Endothelial cell of umbilical vein (primary cell): ENCODE measurements around the gene ANGPT4. TPM values are rescaled to one million over a fixed set of nuclear protein-coding genes. Genes with fewer than 3 reads are reported as not detected.

Source experiments
- BruUV-seq: library from RNA; stranded (reverse); fragments of 400-500 nt; replicated peaks from 2 replicates; lab custom pipeline; 2021; lab: Mats Ljungman, UMichigan
- CTCF ChIA-PET: fragments of 300-600, 350-600 bp; sonication (Branson Sonifier 250); formaldehyde crosslinking; loops from one replicate; lab custom pipeline; 2021; ENCODE audit warnings: antibody characterized with exemption, inconsistent platforms; lab: Charles Lee
- POLR2A ChIA-PET: fragments of 300-600, 350-600 bp; sonication (Branson Sonifier 250); formaldehyde crosslinking; loops from one replicate; lab custom pipeline; 2021; ENCODE audit warnings: antibody characterized with exemption, inconsistent platforms; lab: Charles Lee
- DNase-seq: peaks from one replicate; pipeline ENCODE4 v3.0.0-alpha.2; 2011; ENCODE audit warnings: low read depth, low spot score
- FAIRE-seq: peaks from 2 replicates; lab custom pipeline; 2011; peaks lifted over from hg19 to GRCh38; lab: Jason Lieb, UNC
- H2AFZ ChIP-seq: 2 replicates; pipeline ENCODE4 v1.6.0; 2012; ENCODE audit warnings: low read depth, low read length, control low read depth, inconsistent platforms
- H3K27ac ChIP-seq: 2 replicates; pipeline ENCODE4 v1.5.1; 2011; ENCODE audit warnings: low read depth, mild to moderate bottlenecking, control low read depth, low read length, moderate library complexity; ENCODE audit not compliant: insufficient read depth
- H3K27me3 ChIP-seq, 2 experiments: 2 replicates each; pipeline versions ENCODE4 v1.6.0 to v1.6.1; 2011; ENCODE audit warnings: low read length in 2 of 2, mixed read lengths in 1 of 2; ENCODE audit not compliant: control insufficient read depth in 2 of 2, insufficient read depth in 2 of 2
- H3K36me3 ChIP-seq, 2 experiments: 2 replicates in 1 of 2; 3 replicates in 1 of 2; pipeline ENCODE4 v1.5.1; 2011; ENCODE audit warnings: low read length in 2 of 2, mild to moderate bottlenecking in 1 of 2, moderate library complexity in 1 of 2; ENCODE audit not compliant: control insufficient read depth in 2 of 2, insufficient read depth in 2 of 2; ENCODE audit errors: extremely low read depth in 1 of 2
- H3K4me1 ChIP-seq: 3 replicates; pipeline ENCODE4 v1.5.1; 2011; ENCODE audit warnings: mild to moderate bottlenecking, low read length; ENCODE audit not compliant: control insufficient read depth, insufficient read depth; ENCODE audit errors: extremely low read depth
- H3K4me2 ChIP-seq: 2 replicates; pipeline ENCODE4 v1.6.1; 2011; ENCODE audit warnings: low read length, control low read depth, mixed read lengths; ENCODE audit not compliant: insufficient read depth
- H3K4me3 ChIP-seq, 3 experiments: fragments of 200-600 bp in 1 of 3; sonication (generic), shearing (Covaris generic) in 1 of 3; replicated peaks in 1 of 3; 2 replicates each; pipeline ENCODE4 v1.5.1; 2011 to 2016; ENCODE audit warnings: control low read depth in 3 of 3, low read length in 3 of 3, mild to moderate bottlenecking in 2 of 3, inconsistent platforms in 1 of 3, low read depth in 1 of 3, moderate library complexity in 1 of 3; ENCODE audit not compliant: insufficient read depth in 1 of 3
- H3K79me2 ChIP-seq: 2 replicates; pipeline ENCODE4 v1.6.0; 2012; ENCODE audit warnings: low read length, inconsistent platforms; ENCODE audit not compliant: control insufficient read depth, insufficient read depth
- H3K9ac ChIP-seq: replicated peaks from 2 replicates; pipeline ENCODE3; 2011; ENCODE audit warnings: low read length, control low read depth; ENCODE audit not compliant: insufficient read depth; ENCODE audit errors: extremely low read depth
- H3K9me1 ChIP-seq: replicated peaks from 3 replicates; pipeline ENCODE4 v1.6.0; 2011; ENCODE audit warnings: mild to moderate bottlenecking, low read length; ENCODE audit not compliant: control insufficient read depth, insufficient read depth; ENCODE audit errors: extremely low read depth
- H3K9me3 ChIP-seq: replicated peaks from 2 replicates; pipeline ENCODE4 v1.5.1; 2012; ENCODE audit warnings: low read length, inconsistent platforms; ENCODE audit not compliant: control insufficient read depth, insufficient read depth
- H4K20me1 ChIP-seq: replicated peaks from 2 replicates; pipeline ENCODE3; 2011; ENCODE audit warnings: mild to moderate bottlenecking, low read length; ENCODE audit not compliant: control insufficient read depth, insufficient read depth; ENCODE audit errors: extremely low read depth
- CTCF ChIP-seq, 2 donors: IDR thresholded peaks; 1 replicate in 1 of 2; 2 replicates in 1 of 2; pipeline ENCODE4 v1.5.1; 2011; ENCODE audit warnings: low read length in 2 of 2, mild to moderate bottlenecking in 2 of 2, moderate library complexity in 2 of 2, control low read depth in 1 of 2, inconsistent platforms in 1 of 2, low read depth in 1 of 2; ENCODE audit not compliant: insufficient read depth in 1 of 2; ENCODE audit errors: extremely low read depth in 1 of 2
- EZH2 ChIP-seq: IDR thresholded peaks from 2 replicates; pipeline ENCODE4 v1.6.1; 2012; ENCODE audit warnings: borderline replicate concordance, low read depth, mild to moderate bottlenecking, moderate library complexity, low read length, inconsistent platforms; ENCODE audit not compliant: severe bottlenecking
- FOS ChIP-seq: IDR thresholded peaks from 2 replicates; pipeline ENCODE4 v1.6.1; 2011; ENCODE audit warnings: mild to moderate bottlenecking, low read length, moderate library complexity, borderline replicate concordance; ENCODE audit not compliant: insufficient read depth
- GATA2 ChIP-seq: IDR thresholded peaks from 2 replicates; pipeline ENCODE4 v1.7.0; 2011; ENCODE audit warnings: low read depth, mild to moderate bottlenecking, moderate library complexity, mixed read lengths, low read length; ENCODE audit not compliant: insufficient read length, insufficient read depth
- JUN ChIP-seq: IDR thresholded peaks from 2 replicates; pipeline ENCODE4 v1.6.1; 2011; ENCODE audit warnings: borderline replicate concordance, low read depth; ENCODE audit not compliant: insufficient read length, insufficient read depth
- MYC ChIP-seq: IDR thresholded peaks from one replicate; pipeline ENCODE4 v1.6.1; 2011; ENCODE audit warnings: mild to moderate bottlenecking, low read depth, low read length
- POLR2A ChIP-seq: IDR thresholded peaks from 2 replicates; pipeline ENCODE4 v1.6.1; 2012; ENCODE audit warnings: low read depth, mild to moderate bottlenecking, control low read depth, low read length
- POLR2AphosphoS5 ChIP-seq: IDR thresholded peaks from 2 replicates; pipeline ENCODE4 v1.6.1; 2012; ENCODE audit warnings: low read depth, mild to moderate bottlenecking, control low read depth, low read length, moderate library complexity; ENCODE audit not compliant: insufficient read depth
- dilution Hi-C: fragments of 300-500 bp; cut with MboI; formaldehyde crosslinking; loops from one replicate; pipeline ENCODE4 v1.15.0; 2019; ENCODE audit warnings: low sequenced_read_pairs; ENCODE audit not compliant: extremely low pct_ligation_motif_present
- intact Hi-C: fragments of 100-400 bp; cut with micrococcal nuclease; formaldehyde crosslinking; loops from one replicate; pipeline ENCODE4 v1.10.0; 2022
- polyA plus RNA-seq, 4 experiments: library from polyadenylated mRNA; depleted of rRNA in 3 of 4; stranded (reverse) in 3 of 4; unstranded in 1 of 4; fragments of >200 nt; gene quantifications; 2 replicates each; pipeline versions ENCODE4 v1.2.1 to v1.2.3, GENCODE V29; 2011 to 2012; ENCODE audit warnings: missing spikeins in 1 of 4
- total RNA-seq: library from RNA; stranded (reverse); gene quantifications from 2 replicates; pipeline ENCODE4 v1.2.3, GENCODE V29; 2021
- TF ChIP-seq, protein P1 (sequence below): IDR thresholded peaks from 2 replicates; pipeline ENCODE4 v1.6.1; 2011; ENCODE audit not compliant: insufficient read depth, insufficient read length

ANGPT4 gene
- total and polyA plus RNA-seq, 2 donors (not counting 3 experiments of a cell fraction or from before 2014, with no cell fraction given), result not detected

DNA sequence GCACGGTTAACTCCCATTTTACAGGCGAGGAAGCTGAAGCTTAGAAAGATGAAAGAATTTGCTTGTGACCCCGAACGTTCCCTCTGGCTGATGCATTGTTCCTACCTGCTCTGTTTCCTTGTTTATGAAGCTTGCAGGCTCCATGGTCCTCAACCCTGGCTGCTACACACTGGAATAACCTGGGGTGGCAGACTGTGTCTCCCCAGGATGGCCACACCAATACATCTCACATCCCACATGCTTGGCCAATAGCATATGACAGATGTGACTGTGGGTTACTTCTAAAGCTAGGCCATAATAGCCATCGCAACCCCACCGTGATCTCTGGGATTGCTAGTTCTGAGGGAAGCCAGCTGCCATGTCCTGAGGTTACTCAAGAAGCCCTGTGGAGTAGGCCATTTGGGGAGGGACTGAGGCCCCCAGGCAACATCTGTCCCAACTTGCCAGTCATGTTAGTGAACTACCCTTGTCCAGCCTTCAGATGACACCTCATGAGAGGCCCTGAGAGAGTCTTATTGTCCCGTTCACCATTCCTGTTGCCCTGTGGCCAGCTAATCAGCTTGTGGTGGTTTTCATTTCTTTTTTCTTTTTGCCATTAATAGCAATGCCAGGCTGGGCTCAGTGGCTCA lies 89.3 kb downstream of the ANGPT4 start:
- H2AFZ ChIP-seq, result no peak overlapping the region
- H3K27ac ChIP-seq, result no peak overlapping the region
- no peak overlapping the region for H3K4me2 ChIP-seq
- no TSS peak for BruUV-seq
- DNase-seq, result no peak
- dilution Hi-C loops, result no loop called here
- TF ChIP-seq MYC (no peak), POLR2A (no peak), FOS (no peak), POLR2AphosphoS5 (no peak), CTCF (IDR thresholded peaks at IDR 0.05; ENCODE audit: extremely low read depth in 1 of 2, insufficient read depth in 1 of 2, low read depth in 1 of 2, low read length in 2 of 2) (no peak), GATA2 (no peak), EZH2 (no peak), JUN (no peak)
- TF ChIP-seq, protein P1, sequence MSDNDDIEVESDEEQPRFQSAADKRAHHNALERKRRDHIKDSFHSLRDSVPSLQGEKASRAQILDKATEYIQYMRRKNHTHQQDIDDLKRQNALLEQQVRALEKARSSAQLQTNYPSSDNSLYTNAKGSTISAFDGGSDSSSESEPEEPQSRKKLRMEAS, result no peak
- no peaks in the 10 kb centered on the region for H3K9me1 ChIP-seq
- no peak overlapping the region for H3K9ac ChIP-seq
- H3K4me1 ChIP-seq, result no peaks in the 10 kb centered on the region
- no peaks in the 10 kb centered on the region for H4K20me1 ChIP-seq
- no peaks in the 10 kb centered on the region for H3K36me3 ChIP-seq
- no peak overlapping the region for H3K4me3 ChIP-seq
- no peaks in the 10 kb centered on the region for H3K9me3 ChIP-seq
- CTCF ChIA-PET, result interaction anchor here (0.7 to 2.6 kb wide), 3 partner anchors 8 to 131 kb away, joined by 3 to 8 read pairs (median 3); no protein-coding TSS in a partner anchor
- intact Hi-C loops, result no loop called here
- POLR2A ChIA-PET, result no interaction called here
- no peaks in the 10 kb centered on the region for H3K27me3 ChIP-seq
- H3K79me2 ChIP-seq, result no peaks in the 10 kb centered on the region
- no peak for FAIRE-seq
